UCSD-AML1 (cell line): ENCODE data around the gene TRIM42.

ENCODE experiments used
- DNase-seq: peaks from one replicate; lab custom pipeline; 2025; ENCODE audit not compliant: unreplicated experiment; lab: John Stamatoyannopoulos, UW

TRIM42 gene

DNA sequence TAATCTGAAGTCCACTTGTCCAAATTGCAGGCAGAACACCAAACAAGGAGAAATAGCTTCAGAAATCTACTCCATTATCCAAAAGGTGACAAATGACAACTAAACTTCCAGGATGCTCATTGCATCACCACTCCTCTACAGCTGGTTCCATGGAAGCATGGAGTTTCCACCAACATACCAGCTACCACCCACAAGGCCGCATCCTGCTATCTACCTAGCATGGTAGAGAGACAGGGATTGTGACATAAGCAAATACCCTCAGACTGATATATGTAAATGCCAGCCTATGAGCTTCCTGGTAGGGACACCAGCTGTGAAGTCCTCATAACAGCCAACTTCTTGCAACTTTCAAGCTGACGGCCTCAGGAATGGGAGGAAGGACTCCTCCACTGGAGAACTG is at the start of gene TRIM42:
Gene TRIM42, plus strand, starts transcription at position 301 of the 400 bp plus-strand sequence. CDS start 166 bp downstream, outside the sequence.
- no peak for DNase-seq

DNA sequence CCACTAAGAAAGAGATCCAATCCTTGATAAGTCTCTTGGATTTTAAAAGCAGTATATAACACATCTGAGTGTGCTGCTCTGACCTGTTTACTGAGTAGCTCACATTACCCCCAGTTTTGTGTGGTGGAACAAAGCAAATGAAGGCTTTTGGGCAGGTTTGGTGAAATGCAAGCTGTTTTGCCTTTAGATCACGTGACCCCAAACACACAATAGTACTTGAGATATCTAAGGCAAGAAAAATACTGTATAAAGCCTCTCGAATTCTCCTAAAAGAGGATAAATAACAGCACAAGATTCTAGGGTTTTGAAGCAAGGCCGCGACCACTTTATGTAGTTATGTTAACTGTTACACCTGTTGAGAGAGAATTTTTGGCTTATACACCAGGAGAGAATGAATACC is 49.3 kb upstream of the TRIM42 start:
- DNase-seq: no peak

DNA sequence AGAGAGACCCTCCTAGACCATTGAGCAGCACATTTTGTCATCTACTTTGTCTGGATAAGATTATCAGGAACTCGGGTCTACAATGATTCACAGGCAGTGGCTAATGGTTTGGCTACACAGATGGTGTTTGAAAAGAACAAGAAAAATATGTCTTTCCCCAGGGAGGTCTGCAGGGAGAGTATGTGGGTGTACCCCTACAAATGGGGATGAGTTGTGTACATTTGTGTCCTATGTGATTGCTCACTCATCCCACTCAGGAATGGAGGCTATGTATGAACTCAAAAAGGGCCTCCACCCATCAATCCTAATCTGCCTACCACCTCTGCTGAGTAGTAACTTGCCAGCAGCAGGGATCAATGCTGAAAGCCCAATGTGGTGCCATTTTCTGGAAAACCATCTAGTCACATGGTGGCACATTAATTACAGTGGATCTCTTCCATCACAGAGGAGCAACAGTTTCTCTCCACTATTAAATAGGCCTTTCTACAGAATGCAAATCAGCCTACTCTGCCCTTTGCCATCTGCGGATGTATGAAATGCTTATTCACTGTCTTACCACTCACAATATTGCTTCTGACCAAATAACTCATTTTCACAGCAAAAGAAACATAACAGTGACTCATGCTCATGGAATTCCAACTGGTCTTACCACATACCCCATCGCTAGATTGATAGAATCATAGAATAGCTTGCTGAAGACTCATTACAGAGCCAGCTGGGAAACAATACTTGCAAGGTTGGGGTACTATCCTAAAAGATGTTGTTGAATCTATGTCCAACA is 48.3 kb upstream of the TRIM42 start:
- no peak for DNase-seq

DNA sequence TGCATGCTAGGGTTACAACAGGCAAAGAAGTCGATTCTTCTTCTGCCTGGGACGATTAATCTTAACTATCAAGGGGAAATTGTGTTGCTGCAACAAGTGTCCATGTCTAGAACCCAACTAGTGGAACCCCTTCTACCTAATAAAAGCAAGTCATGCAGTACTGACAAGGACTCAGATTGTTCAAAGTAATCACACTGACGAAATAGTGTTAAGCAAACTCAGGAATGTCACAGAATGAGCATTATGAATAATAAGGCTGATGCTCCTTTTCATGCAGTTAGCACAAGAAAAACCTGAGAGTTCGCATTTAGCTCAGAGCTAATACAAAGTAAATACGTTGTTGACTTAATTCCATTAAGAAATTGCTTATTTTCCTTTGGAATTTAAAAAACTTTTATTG is 47.5 kb upstream of the TRIM42 start:
- no peak for DNase-seq

DNA sequence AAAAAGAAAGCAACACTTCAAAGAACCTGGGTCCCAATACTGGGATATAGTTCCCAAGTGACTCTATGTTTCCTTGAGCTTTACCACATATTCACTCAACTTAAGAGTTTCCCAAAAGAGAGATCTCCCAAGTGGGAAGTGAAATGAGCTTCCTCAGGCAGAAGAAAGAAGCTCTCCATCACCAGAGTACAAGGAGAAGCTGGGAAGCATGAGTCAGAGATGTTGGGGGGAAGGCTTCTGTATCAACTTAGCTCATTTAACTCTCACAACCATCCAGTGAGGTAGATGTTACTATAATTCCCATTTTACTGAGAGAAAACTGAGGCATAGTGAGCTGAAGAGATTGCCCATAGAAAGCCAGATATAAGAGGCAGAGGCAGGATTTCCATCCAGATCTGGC is 47.0 kb upstream of the TRIM42 start:
- no peak for DNase-seq

DNA sequence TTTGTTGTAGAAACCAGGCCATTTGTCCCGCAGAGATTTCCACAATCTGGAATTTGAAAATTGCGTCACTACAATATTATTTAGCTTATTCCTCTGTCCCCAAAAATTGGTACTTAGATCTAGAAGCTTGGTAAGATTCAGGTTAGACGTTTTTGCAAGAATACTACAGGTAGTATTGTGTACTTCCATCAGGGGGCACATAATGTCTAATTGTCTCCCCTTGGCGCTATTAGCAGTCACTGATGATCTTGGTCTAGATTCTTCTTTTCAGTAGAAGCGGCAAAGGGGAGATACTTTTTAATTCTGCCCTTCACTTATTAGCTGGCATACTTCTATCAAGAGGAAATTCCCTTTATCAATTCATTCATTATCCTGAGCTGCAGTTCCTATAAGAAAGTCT is 42.6 kb upstream of the TRIM42 start:
- no peak for DNase-seq

DNA sequence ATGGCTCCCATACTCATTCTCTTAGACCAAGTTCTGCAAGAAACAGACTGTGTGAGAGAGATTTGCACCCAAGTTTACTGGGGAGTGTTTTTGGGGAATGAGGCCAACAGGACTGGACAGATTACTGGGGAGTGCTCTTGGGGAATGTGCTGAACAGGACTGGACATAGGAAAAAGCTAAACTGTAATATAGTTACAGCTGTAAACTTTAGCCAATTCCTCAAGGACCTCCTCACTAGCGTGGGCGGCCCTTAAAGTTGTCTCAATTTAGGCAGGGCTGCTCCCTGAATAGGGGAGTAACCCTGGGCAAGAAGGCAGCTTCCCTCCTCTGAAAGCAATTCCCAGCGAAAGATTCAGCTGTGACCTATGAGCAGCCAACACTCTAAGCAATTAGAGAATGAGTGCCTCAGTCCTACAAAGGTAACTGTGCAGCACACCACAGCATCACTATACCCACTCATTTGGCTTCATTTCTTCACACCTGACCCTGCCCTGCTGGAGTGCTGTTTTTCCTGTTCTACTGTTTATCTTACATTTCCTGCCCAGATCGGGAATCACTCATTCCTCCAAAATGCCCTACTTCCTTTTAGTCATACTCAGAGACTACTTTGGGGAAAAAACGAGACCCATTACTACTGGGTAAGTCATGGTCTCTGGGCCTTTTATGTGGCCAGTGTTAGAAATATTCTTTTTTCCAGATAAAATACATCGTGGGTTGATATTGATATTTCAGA is 41.3 kb upstream of the TRIM42 start:
- DNase-seq: no peak

DNA sequence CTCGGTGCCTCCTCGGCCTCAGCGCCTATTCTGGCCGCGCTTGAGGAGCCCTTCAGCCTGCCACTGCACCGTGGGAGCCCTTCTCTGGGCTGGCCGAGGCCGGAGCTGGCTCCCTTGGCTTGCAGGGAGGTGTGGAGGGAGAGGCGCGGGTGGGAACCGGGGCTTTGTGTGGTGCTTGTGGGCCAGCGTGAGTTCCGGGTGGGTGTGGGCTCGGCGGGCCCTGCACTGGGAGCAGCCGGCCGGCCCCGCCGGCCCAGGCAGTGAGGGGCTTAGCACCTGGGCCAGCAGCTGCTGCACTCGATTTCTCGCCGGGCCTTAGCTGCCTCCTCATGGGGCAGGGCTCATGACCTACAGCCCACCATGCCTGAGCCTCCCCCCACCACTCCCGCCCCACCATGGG is 26.6 kb upstream of the TRIM42 start:
- no peak for DNase-seq

DNA sequence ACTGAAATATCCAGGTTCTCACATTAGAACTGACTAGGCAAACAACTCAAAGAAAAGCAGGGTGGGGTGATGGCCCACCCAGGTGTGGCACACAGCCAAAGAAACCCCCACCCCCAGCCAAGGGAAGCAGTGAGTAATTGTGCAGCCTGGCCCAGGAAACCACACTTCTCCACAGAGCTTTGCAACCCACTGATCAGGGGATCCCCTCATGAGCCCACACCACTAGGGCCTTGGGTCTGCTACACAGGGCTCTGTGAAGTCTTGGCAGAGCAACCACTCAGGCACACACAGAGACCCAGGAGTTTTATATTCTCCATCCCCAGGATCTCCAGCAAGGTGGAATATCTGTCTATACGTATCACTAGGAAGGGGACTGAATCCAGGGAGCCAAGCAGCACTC is 22.2 kb upstream of the TRIM42 start:
- no peak for DNase-seq

DNA sequence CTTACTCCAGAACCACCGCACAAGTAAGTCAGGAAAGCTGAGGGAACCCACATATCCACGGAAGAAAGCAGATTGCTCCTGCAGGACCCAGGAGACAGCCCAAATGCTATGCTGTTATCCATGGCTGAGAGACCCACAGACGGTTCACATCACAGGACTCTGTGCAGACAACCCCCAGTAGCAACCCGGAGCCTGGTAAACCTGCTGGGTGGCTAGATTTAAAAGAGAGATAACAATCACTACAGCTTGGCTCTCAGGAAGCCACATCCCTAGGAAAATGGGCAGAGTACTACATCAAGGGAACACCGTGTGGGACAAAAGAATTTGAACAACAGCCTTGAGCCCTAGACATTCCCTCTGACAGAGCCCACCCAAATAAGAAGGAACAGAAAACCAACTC is 13.8 kb upstream of the TRIM42 start:
- DNase-seq: no peak

DNA sequence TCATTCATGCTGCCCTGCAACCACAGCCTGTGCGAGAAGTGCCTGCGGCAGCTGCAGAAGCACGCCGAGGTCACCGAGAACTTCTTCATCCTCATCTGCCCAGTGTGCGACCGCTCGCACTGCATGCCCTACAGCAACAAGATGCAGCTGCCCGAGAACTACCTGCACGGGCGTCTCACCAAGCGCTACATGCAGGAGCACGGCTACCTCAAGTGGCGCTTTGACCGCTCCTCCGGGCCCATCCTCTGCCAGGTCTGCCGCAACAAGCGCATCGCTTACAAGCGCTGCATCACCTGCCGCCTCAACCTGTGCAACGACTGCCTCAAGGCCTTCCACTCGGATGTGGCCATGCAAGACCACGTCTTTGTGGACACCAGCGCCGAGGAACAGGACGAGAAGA is 4.7 kb downstream of the TRIM42 start:
- no peak for DNase-seq

DNA sequence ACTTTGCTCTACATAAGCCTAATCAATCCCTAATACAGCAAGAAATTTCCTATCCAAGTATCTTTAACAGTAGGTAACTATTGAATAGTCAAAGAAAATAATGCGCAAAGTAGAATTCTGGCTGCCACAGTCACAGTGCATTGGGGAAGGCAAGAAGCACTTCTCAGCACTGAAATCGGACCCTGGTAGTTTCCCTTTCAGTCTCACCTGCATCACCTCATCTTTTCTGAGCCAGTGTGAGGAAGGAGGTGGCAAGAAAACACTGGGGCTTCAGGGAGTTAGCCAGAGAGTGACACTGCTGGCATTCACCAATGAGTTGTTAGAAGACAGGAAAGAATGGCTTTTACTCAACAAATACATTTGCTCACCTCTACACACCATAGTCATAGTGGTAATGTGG is 8.3 kb downstream of the TRIM42 start:
- DNase-seq: no peak

DNA sequence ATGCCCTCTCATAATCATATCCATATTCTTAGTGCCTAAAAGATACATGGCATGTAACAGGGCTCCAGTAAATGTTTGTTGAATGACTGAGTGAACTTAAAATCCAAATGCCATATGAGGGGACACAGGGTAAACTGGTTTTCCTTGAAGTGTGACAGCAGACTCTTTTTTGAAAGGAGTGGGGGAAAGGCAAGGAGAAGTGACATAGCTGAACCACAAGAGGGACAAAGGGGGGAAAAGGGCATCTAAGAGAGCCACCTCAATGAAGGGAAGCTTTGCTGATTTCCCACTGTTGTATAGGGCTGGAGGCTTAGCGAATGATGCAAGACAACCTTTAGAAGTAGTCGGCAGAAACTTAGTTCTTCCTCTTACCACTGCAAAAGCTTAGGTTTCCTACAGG is 9.1 kb downstream of the TRIM42 start:
- DNase-seq: no peak

DNA sequence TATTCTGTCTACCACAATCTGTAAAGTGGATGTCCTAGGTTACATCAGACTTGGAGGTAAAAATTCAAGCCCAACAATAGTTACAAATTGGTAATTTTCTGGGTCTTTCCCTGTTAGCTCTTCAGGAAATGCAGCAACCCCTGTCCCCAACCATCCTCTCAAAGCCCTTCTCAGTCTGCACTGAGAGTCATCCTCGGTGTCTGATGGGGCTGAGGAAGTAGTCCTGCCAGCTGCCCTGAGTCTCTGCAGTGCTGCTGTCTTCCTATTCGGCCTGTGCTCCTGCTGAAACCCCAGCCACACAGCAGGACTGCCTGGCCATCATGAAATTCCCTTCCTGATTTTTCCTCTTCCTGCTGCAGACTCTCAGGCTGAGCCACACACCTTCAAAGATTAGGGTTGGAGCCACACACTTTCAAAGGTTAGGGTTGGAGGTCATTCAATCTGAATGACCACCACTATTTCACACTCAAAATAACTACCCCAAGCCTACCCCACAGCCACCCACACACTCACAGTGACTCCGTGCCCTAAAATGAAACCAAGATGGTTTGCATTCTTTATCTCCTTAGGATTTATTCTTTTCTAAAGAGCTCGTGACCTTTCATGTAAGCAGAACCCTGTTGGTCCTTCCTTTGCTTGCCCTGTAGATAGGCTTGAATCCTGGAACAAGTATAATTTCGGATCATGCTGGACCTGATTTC is 17.6 kb downstream of the TRIM42 start:
- DNase-seq: no peak

DNA sequence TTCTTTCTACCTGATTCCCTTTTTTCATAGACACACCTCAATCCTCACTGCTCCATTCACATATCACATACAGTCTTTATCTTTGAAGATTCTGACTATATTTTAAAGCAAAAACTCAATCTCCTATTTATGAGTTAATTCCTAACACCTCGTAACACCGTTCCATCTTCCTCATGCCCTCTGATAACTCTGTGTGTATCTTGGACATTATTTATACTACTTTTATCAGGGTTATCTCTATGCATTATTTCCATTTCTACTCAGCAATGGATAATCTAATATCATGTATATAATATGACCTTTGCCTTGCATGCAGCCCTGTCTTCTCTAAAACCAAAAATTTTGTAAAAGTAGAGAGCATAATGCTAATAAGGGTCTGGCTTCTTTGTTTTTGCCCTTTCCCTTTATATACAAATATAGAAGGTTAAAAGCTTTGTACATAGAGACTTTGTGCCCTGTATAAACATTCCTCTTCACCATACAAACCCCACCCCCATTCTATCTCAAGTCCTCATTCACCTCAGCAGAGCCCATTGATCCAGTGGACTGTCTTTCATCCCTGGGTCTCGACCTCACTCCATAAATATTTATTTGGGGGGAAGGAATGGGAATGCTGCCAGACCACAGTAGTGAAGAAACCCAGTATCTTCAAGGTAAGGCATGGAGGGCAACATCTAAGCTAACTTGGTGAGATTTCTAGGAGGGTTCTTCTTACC is 21.8 kb downstream of the TRIM42 start:
- no peak for DNase-seq

DNA sequence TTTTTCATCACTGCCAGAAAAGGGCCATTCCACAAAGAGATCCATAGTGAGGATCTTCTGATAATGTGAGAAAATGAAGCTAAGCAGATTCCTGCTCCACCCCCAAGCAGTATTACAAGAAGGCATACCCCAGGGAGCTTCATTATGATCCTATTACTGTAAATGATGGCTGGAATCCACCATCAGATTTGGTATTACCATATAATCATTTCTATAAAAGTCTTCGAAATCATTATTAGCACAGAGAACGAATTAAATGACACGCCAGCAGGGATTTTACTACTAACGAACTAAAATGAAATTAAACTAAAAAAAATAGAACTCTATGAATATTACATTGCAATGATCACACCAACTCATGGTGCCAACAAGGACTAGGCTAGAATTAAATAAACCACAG is 24.4 kb downstream of the TRIM42 start:
- no peak for DNase-seq

DNA sequence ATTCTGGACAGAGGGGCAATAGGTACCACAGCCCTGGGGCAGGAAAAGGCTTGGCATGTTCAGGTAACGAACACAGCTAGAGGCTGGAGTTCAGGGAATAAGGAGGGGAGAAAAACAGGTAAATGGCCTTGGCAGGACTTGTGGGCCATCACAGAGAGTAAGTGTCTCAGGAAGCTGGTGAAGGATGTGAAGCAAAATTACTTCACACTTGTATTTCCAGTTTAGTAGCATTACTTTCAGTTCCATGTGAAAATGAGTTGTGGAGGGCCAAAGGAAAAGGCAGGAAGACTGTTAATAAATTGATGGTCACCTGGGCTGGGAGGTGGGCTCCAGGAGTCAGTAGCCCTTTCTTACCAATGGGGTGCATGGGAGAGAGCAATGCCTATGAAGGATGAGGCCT is 25.6 kb downstream of the TRIM42 start:
- DNase-seq: no peak

DNA sequence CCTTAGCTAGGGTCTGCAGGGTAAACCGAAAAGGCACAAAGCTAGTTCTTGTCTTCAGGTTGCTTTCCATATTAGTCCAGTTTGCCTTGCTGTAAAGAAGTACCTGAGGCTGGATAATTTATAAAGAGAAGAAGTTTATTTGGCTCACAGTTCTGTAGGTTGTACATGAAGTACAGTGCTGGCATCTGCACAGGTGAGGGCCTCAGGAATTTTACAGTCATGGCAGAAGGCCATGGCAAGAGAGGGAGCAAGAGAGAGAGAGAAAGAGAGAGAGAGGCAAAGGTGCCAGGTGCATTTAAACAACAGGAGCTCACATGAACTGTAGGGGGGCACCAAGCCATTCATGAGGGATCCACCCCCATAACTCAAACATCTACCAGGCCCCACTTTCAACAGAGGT is 26.9 kb downstream of the TRIM42 start:
- no peak for DNase-seq

DNA sequence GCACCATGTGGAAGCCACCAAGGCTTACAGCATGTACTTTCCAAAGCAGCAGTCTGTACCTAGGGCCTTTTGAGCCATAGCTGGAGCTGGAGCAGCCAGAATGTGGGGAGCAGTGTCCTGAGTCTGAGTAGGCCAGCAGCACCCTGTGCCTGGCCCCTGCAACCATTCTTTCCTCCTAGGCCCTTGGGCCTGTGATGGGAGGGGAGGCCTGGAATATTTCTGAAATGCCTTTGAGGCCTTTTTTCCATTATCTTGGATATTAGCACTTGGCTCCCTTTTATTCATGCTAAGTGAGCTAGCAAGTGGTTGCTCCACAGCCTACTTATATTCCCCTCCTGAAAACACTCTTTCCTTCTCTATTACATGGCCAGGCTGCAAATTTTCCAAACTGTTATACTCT is 28.1 kb downstream of the TRIM42 start:
- DNase-seq: no peak

DNA sequence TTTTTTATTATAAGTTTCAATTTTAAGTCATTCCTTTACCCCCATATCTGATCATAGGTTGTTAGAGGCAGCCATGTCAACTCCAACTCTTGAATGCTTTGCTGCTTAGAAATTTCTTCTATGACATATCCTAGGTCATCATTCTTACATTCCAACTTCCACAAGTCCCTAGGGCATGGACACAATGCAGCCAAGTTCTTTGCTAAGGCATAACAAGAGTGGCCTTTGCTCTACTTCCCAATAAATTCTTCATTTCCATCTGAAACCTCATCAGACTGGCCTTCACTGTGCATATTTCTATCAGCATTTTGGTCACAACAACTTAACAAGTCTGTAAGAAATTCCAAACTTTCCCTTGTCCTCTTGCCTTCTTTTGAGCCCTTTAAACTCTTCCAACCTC is 28.5 kb downstream of the TRIM42 start:
- DNase-seq: no peak

DNA sequence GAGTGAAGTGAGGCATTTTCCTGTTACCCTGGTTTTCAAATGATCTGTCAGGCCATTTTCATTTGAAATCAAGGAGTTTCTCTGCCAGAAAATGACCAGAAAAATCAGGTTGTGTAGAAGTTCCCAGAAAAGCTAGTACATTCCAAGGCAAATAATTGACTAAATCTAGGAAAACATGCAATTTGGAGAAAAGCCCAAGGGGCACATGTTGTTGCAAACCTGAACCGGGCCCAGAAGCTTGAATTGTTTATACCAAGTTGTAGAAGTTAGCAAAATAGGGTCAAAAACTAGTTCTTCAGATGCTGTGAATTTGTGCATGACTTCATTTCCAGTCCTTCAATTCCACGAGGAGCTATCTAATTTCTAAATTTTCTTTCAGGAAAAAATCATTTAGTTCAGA is 31.0 kb downstream of the TRIM42 start:
- no peak for DNase-seq
